K562 (cell line): ENCODE measurements around the gene CRYBG2. TPM values are rescaled to one million over a fixed set of nuclear protein-coding genes. Genes with fewer than 3 reads are reported as not detected.
A peak's percentile ranks its signal among the peaks of the same experiment; 100 is the strongest.

ENCODE experiments used
- ATAC-seq: fragments of 200-7000 bp; cut with Tn5 transposase; 3 replicates; pipeline ENCODE4 v1.9.1; 2020; ENCODE audit warnings: moderate library complexity
- BruUV-seq: library from RNA; stranded (reverse); fragments of 400-500 nt; replicated peaks from 2 replicates; lab custom pipeline; 2021; lab: Mats Ljungman, UMichigan
- CTCF ChIA-PET: fragments of 300-600 bp; formaldehyde crosslinking; extraction: SDS; loops from one replicate; lab custom pipeline; 2021; ENCODE audit warnings: low intra/inter-chr PET ratio; lab: Yijun Ruan, JAX
- POLR2A ChIA-PET: fragments of 300-600, 350-650 bp; sonication (Branson Sonifier 250); formaldehyde crosslinking; extraction: SDS; loops from one replicate; lab custom pipeline; 2021; ENCODE audit warnings: antibody characterized with exemption, inconsistent platforms; lab: Yijun Ruan, JAX
- DNase-seq, 4 experiments: peaks; one replicate each; pipeline versions ENCODE4 v3.0.0 to v3.0.0-alpha.2; 2011 to 2018; ENCODE audit warnings: low spot score in 3 of 4, mixed read lengths in 3 of 4; ENCODE audit errors: extremely low read depth in 1 of 4
- FAIRE-seq: peaks from 2 replicates; lab custom pipeline; 2011; peaks lifted over from hg19 to GRCh38; lab: Jason Lieb, UNC
- H2AFZ ChIP-seq: 2 replicates; pipeline ENCODE4 v1.6.0; 2011; ENCODE audit warnings: low read depth, low read length, control low read depth, inconsistent platforms
- H3K27ac ChIP-seq: fragments of 200-600 bp; 3 replicates; pipeline ENCODE4 v1.8.0; 2011; ENCODE audit warnings: low read depth, mild to moderate bottlenecking, control low read depth, inconsistent platforms, low read length, moderate library complexity, mixed read lengths; ENCODE audit errors: extremely low read depth
- H3K27me3 ChIP-seq, 2 experiments: fragments of 300-600 bp in 1 of 2; 2 replicates in 1 of 2; 3 replicates in 1 of 2; pipeline versions ENCODE4 v1.6.0 to v1.8.0; 2011; ENCODE audit warnings: inconsistent platforms in 2 of 2, low read length in 2 of 2, mild to moderate bottlenecking in 1 of 2, mixed read lengths in 1 of 2, moderate library complexity in 1 of 2; ENCODE audit not compliant: control insufficient read depth in 2 of 2, insufficient read depth in 2 of 2
- H3K36me3 ChIP-seq: fragments of 300-600 bp; 3 replicates; pipeline ENCODE4 v1.8.0; 2011; ENCODE audit warnings: mild to moderate bottlenecking, low read length, inconsistent platforms; ENCODE audit not compliant: control insufficient read depth, insufficient read depth
- H3K4me1 ChIP-seq, 2 experiments: fragments of 200-600 bp in 1 of 2; replicated peaks in 1 of 2; 2 replicates in 1 of 2; 3 replicates in 1 of 2; pipeline versions ENCODE4 v1.5.1 to v1.8.0; 2011; ENCODE audit warnings: inconsistent platforms in 2 of 2, low read length in 2 of 2, mild to moderate bottlenecking in 1 of 2, mixed read lengths in 1 of 2, moderate library complexity in 1 of 2; ENCODE audit not compliant: control insufficient read depth in 2 of 2, insufficient read depth in 2 of 2
- H3K4me2 ChIP-seq: 2 replicates; pipeline ENCODE4 v1.6.1; 2011; ENCODE audit warnings: low read length, control low read depth, inconsistent platforms, mixed read lengths; ENCODE audit not compliant: insufficient read depth
- H3K4me3 ChIP-seq: fragments of 200-600 bp; sonication (generic), shearing (Covaris generic); 2 replicates; pipeline ENCODE4 v1.5.1; 2016; ENCODE audit warnings: control low read depth, inconsistent platforms
- H3K79me2 ChIP-seq: fragments of 200-600 bp; 3 replicates; pipeline ENCODE4 v1.8.0; 2011; ENCODE audit warnings: low read length, inconsistent platforms; ENCODE audit not compliant: control insufficient read depth, insufficient read depth
- H3K9ac ChIP-seq, 2 experiments: 2 replicates each; pipeline versions ENCODE4 v1.6.0 to v1.6.1; 2011; ENCODE audit warnings: low read depth in 2 of 2, low read length in 2 of 2, control low read depth in 1 of 2, inconsistent platforms in 1 of 2, mild to moderate bottlenecking in 1 of 2, mixed read lengths in 1 of 2; ENCODE audit not compliant: insufficient read depth in 1 of 2
- H3K9me1 ChIP-seq: one replicate; pipeline ENCODE4 v1.6.0; 2011; ENCODE audit warnings: inconsistent platforms, mild to moderate bottlenecking, low read length, moderate library complexity; ENCODE audit not compliant: control insufficient read depth, insufficient read depth
- H3K9me3 ChIP-seq: replicated peaks from 2 replicates; pipeline ENCODE4 v1.5.1; 2011; ENCODE audit warnings: low read depth, low read length, inconsistent platforms; ENCODE audit not compliant: control insufficient read depth, insufficient read depth
- H4K20me1 ChIP-seq: replicated peaks from 2 replicates; pipeline ENCODE4 v1.6.1; 2011; ENCODE audit warnings: low read length, inconsistent platforms, mixed read lengths; ENCODE audit not compliant: control insufficient read depth, insufficient read depth
- KLF6 ChIP-seq: fragments of 250-450 bp; sonication (Bioruptor Pico); IDR thresholded peaks from 2 replicates; pipeline ENCODE4 v1.4.0; 2020; ENCODE audit warnings: mild to moderate bottlenecking, moderate library complexity, borderline replicate concordance
- MLLT1 ChIP-seq, 2 experiments: fragments of 450-650 bp; IDR thresholded peaks; 2 replicates each; pipeline ENCODE4 v1.6.1; 2016
- SFPQ ChIP-seq: fragments of 200-400 bp; formaldehyde crosslinking; IDR thresholded peaks from 2 replicates; pipeline ENCODE4 v1.6.1; 2017; ENCODE audit warnings: mild to moderate bottlenecking, low read depth, low read length, moderate library complexity
- SPI1 ChIP-seq: IDR thresholded peaks from 2 replicates; pipeline ENCODE4 v1.6.1; 2011; ENCODE audit warnings: low read depth, low read length, control low read depth, borderline replicate concordance
- TBP ChIP-seq: optimal IDR thresholded peaks from 2 replicates; pipeline ENCODE3; 2011; ENCODE audit warnings: low read depth, low read length, improper control_type of control experiment
- TFAP4 ChIP-seq: sonication (generic); formaldehyde crosslinking; IDR thresholded peaks from 2 replicates; pipeline ENCODE4 v1.8.0; 2022; ENCODE audit warnings: missing genetic modification reagents, mild to moderate bottlenecking, moderate library complexity, borderline replicate concordance
- TRIM25 ChIP-seq: fragments of 450-650 bp; IDR thresholded peaks from 2 replicates; pipeline ENCODE4 v1.7.0; 2016; ENCODE audit warnings: borderline replicate concordance
- UBTF ChIP-seq, 2 experiments: IDR thresholded peaks; 2 replicates each; pipeline ENCODE4 v1.6.1; 2012; ENCODE audit warnings: improper control_type of control experiment in 2 of 2, low read depth in 2 of 2, low read length in 2 of 2, borderline replicate concordance in 1 of 2
- ZNF785 ChIP-seq: fragments of 250-450 bp; sonication (Bioruptor Pico); IDR thresholded peaks from 2 replicates; pipeline ENCODE4 v1.4.0; 2020; ENCODE audit warnings: mild to moderate bottlenecking
- WGBS: fragments of 100-300 bp; shearing (Covaris generic); methylation state at CpG from one replicate; pipeline ENCODE4 v1.1.6; 2016; ENCODE audit warnings: low coverage, mixed read lengths; ENCODE audit not compliant: insufficient coverage; ENCODE audit errors: missing lambda C conversion rate; 5-methylcytosine and 5-hydroxymethylcytosine counted together
- in situ Hi-C: fragments of 300-500 bp; cut with MboI; formaldehyde crosslinking; loops from 4 replicates; pipeline ENCODE4 v1.15.0; 2018; ENCODE audit warnings: inconsistent platforms, mixed read lengths
- intact Hi-C: fragments of 100-400 bp; cut with micrococcal nuclease; formaldehyde crosslinking; loops from 2 replicates; pipeline ENCODE4 v1.14.2; 2022
- polyA plus RNA-seq, 8 experiments: library from polyadenylated mRNA; depleted of rRNA in 4 of 8; stranded (reverse) in 5 of 8; unstranded in 3 of 8; fragments of >200 nt; fragmentation: Nextera tagmentation in 2 of 8; fragmentation: Illumina TruSeq in 1 of 8; extraction: Ambion mirVana in 2 of 8; extraction: Trizol in 1 of 8; gene quantifications; 2 replicates each; pipeline versions ENCODE4 v1.2.1 to v1.2.3, GENCODE V29; 2011 to 2014; ENCODE audit warnings: inconsistent platforms in 1 of 8, missing spikeins in 1 of 8
- total RNA-seq, 7 experiments: library from RNA; depleted of rRNA in 6 of 7; stranded (reverse); fragments of >200 nt in 6 of 7; fragmentation: Illumina TruSeq in 2 of 7; extraction: Trizol in 2 of 7; gene quantifications; 2 replicates each; pipeline versions ENCODE4 v1.2.1 to v1.2.3, GENCODE V29; 2011 to 2021; ENCODE audit warnings: low replicate concordance in 1 of 7

CRYBG2 gene
- total and polyA plus RNA-seq, 9 of the 15 experiments (the other 6 are each of a cell fraction or from before 2014, with no cell fraction given), result 0.39 to 8.5 (median 3.7) TPM

- Histone ChIP-seq H4K20me1 (no peaks in the 10 kb centered on the region), H3K9me3 (no peaks in the 10 kb centered on the region), H3K27me3 (no peaks in the 10 kb centered on the region), H2AFZ (peak overlapping the region; percentile 79), H3K4me2 (peak overlapping the region; percentile 80), H3K4me1 (peaks cover 57% of the 10 kb centered on the region in 2 experiments), H3K4me3 (peak overlapping the region; percentile 21; the same call in 1 of the 2 replicates), H3K36me3 (peaks cover 6% of the 10 kb centered on the region; the same call in 2 of the 3 replicates), H3K9ac (peak overlapping the region; percentile 48 to 87; a peak in 3 of 4 replicates), H3K27ac (peak overlapping the region; percentile 68), H3K79me2 (peaks cover 2% of the 10 kb centered on the region; the same call in 1 of the 3 replicates), H3K9me1 (no peaks in the 10 kb centered on the region)
- CTCF ChIA-PET, result interaction anchor here (0.5 kb wide), 1 partner anchor 211 kb away, joined by 3 read pairs; no protein-coding TSS in a partner anchor
- intact Hi-C loops (no loop called here), in situ Hi-C loops (no loop called here)
- no peak for FAIRE-seq
- no peak for DNase-seq
- POLR2A ChIA-PET, result interaction anchor here (0.8 to 2.5 kb wide), 9 partner anchors 10 to 99 kb away, joined by 3 to 13 read pairs (median 4); partner anchors contain the start of gene UBXN11
- no TSS peak for BruUV-seq
- 53% methylated on average over 2 of the region's 2 CpGs for WGBS
- ATAC-seq, result no peak
- no peak for TF ChIP-seq SFPQ
- TF ChIP-seq MLLT1 (IDR thresholded peaks at IDR 0.05), result 0 out of 4 replicates have a peak, but pooled peaks of 1 of the 2 experiments have one; percentile 8
- TF ChIP-seq TBP, result no peak
- no peak for TF ChIP-seq TFAP4
- TF ChIP-seq KLF6, result no peak
- peak; percentile 88 for TF ChIP-seq SPI1
- TF ChIP-seq UBTF (IDR thresholded peaks at IDR 0.05; ENCODE audit: borderline replicate concordance in 1 of 2, low read depth in 2 of 2, low read length in 2 of 2), result no peak
- TF ChIP-seq TRIM25, result 0 out of 2 replicates have a peak, but pooled peaks have one; percentile 46
- no peak for TF ChIP-seq ZNF785 (CRISPR knock-in tag)
Observed at GRCh38 chr1:26317146-26317545, 36.8 kb downstream of the CRYBG2 start.
